BJ (cell line): ENCODE data around the gene ARMC9. TPM values are rescaled to one million over a fixed set of nuclear protein-coding genes. Genes with fewer than 3 reads are reported as not detected.

ENCODE experiments used
- CTCF ChIA-PET: fragments of 350-600 bp; formaldehyde crosslinking; extraction: SDS; loops from one replicate; lab custom pipeline; 2021; ENCODE audit warnings: antibody characterized with exemption, inconsistent platforms; lab: Yijun Ruan, JAX
- POLR2A ChIA-PET: fragments of 300-600 bp; sonication (Branson Sonifier 250); formaldehyde crosslinking; extraction: SDS; loops from one replicate; lab custom pipeline; 2021; ENCODE audit warnings: antibody characterized with exemption; lab: Charles Lee
- DNase-seq: peaks from one replicate; pipeline ENCODE4 v3.0.0-alpha.2; 2011; ENCODE audit warnings: low read depth
- H3K27me3 ChIP-seq: 2 replicates; pipeline ENCODE4 v1.6.0; 2011; ENCODE audit warnings: low read length; ENCODE audit not compliant: control insufficient read depth, insufficient read depth
- H3K36me3 ChIP-seq: 2 replicates; pipeline ENCODE4 v1.5.1; 2011; ENCODE audit warnings: low read length; ENCODE audit not compliant: control insufficient read depth, insufficient read depth
- H3K4me3 ChIP-seq: 2 replicates; pipeline ENCODE4 v1.5.1; 2011; ENCODE audit warnings: low read depth, mild to moderate bottlenecking, control low read depth, low read length
- CTCF ChIP-seq: IDR thresholded peaks from 2 replicates; pipeline ENCODE4 v1.5.1; 2011; ENCODE audit warnings: low read depth, mild to moderate bottlenecking, control low read depth, inconsistent platforms, low read length, moderate library complexity; ENCODE audit not compliant: insufficient read depth
- polyA plus RNA-seq: library from polyadenylated mRNA; depleted of rRNA; stranded (reverse); fragments of >200 nt; gene quantifications from 2 replicates; pipeline ENCODE4 v1.2.3, GENCODE V29; 2011

ARMC9 gene
- polyA plus RNA-seq, 1 experiment = 83.1 TPM

- ChIA-PET POLR2A (no interaction called here), CTCF (interaction anchor here (1.1 to 1.3 kb wide), 2 partner anchors 8 to 124 kb away, joined by 6 read pairs; no protein-coding TSS in a partner anchor)
- TF ChIP-seq CTCF = no peak
- H3K4me3 ChIP-seq = no peak overlapping the region
- DNase-seq = no peak
- H3K36me3 ChIP-seq = peaks cover 22% of the 10 kb centered on the region
- no peaks in the 10 kb centered on the region for H3K27me3 ChIP-seq
Measured at GRCh38 chr2:231288590-231288989, 90.2 kb downstream of the ARMC9 start.

GRCh38 chr2:231290321-231291015 is 92.0 kb downstream of the ARMC9 start:
- H3K27me3 ChIP-seq = no peaks in the 10 kb centered on the region
- H3K36me3 ChIP-seq = peaks cover 31% of the 10 kb centered on the region
- CTCF ChIA-PET = interaction anchor here (0.6 to 1.1 kb wide), 3 partner anchors 113 to 135 kb away, joined by 3 to 5 read pairs (median 3); no protein-coding TSS in a partner anchor
- DNase-seq = no peak
- POLR2A ChIA-PET = interaction anchor here (0.7 kb wide), 1 partner anchor 8 kb away, joined by 4 read pairs; no protein-coding TSS in a partner anchor
- no peak for TF ChIP-seq CTCF
- H3K4me3 ChIP-seq = no peak overlapping the region

- Histone ChIP-seq H3K4me3 (no peak overlapping the region), H3K27me3 (no peaks in the 10 kb centered on the region), H3K36me3 (peaks cover 30% of the 10 kb centered on the region)
- DNase-seq = no peak
- TF ChIP-seq CTCF = no peak
- ChIA-PET CTCF (interaction anchor here (0.8 to 3.9 kb wide), 6 partner anchors 12 to 120 kb away, joined by 3 to 24 read pairs (median 4); no protein-coding TSS in a partner anchor), POLR2A (no interaction called here)
Measured at GRCh38 chr2:231292472-231293134, 94.2 kb downstream of the ARMC9 start.

DNA sequence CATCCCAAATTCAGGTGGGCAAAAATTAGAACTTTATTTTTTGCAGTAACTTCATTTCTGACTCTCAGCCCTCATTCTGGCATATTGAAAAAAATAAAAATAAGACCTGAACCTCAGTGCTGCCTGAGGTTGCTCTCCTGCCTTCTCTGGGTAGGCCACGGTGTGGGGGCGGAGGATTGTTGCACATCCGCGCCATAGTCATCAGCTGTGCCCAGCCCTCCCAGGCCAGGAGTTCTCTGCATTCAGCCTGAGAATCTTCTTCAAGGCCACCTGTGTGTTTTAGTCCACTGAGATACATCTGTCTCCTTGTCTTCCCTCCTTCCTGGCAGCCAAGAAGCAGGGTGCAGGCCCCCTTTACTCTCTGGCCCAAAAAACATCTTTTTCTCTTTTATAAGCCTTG is 94.7 kb downstream of the ARMC9 start:
- DNase-seq = no peak
- TF ChIP-seq CTCF = no peak
- Histone ChIP-seq H3K27me3 (no peaks in the 10 kb centered on the region), H3K36me3 (peaks cover 28% of the 10 kb centered on the region), H3K4me3 (no peak overlapping the region)
- CTCF ChIA-PET = interaction anchor here (0.9 to 3.9 kb wide), 6 partner anchors 13 to 119 kb away, joined by 3 to 24 read pairs (median 4); no protein-coding TSS in a partner anchor
- POLR2A ChIA-PET = no interaction called here

DNA sequence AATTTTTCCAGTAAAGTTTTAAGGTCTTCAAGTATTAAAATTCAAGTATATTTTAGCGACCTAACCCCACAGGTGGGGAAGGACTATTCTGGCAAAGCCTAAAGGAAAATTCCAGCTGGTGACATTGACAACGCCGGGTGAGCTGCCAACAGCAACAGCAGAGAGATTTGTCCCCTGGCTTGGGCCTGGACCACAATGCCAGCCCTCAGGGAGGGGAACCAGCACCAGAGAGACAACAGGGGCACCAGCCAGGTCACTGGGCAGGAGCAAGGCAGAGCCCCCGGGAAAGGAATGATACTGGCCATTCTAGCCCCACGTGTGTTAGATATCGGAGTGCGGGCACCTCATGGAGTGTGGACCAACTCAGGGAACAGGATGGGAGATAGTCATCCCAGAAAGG is 95.7 kb downstream of the ARMC9 start:
- no peak for TF ChIP-seq CTCF
- no peak for DNase-seq
- Histone ChIP-seq H3K27me3 (no peaks in the 10 kb centered on the region), H3K4me3 (no peak overlapping the region), H3K36me3 (peaks cover 24% of the 10 kb centered on the region)
- ChIA-PET CTCF (interaction anchor here (0.9 to 3.9 kb wide), 4 partner anchors 13 to 118 kb away, joined by 3 to 24 read pairs (median 4); no protein-coding TSS in a partner anchor), POLR2A (no interaction called here)
